GDM1 (cell line): Measurements from ENCODE around the gene SEC11A.
"Not testable (repeated sequence)": the region's sequence is repeated elsewhere in the genome, so short reads cannot be mapped to it uniquely, and the experiment has no call there.

Experiments
- DNase-seq: peaks from one replicate; lab custom pipeline; 2025; lab: John Stamatoyannopoulos, UW

SEC11A gene

GRCh38 chr15:84716036-84716732, at the start of gene SEC11A:
TSS of gene SEC11A (minus strand) at chr15:84716139. CDS start at chr15:84716075, 64 bp downstream.
- DNase-seq, result peak; percentile 85

- no peak for DNase-seq
Observed at GRCh38 chr15:84765675-84766074, 49.7 kb upstream of the SEC11A start.

GRCh38 chr15:84764989-84765388, 49.0 kb upstream of the SEC11A start:
- DNase-seq, result no peak

GRCh38 chr15:84764585-84764984, 48.6 kb upstream of the SEC11A start:
- no peak for DNase-seq

- no peak for DNase-seq
Observed at GRCh38 chr15:84762840-84763572, 47.1 kb upstream of the SEC11A start.

- DNase-seq, result no peak
Observed at GRCh38 chr15:84761607-84762131, 45.7 kb upstream of the SEC11A start.

GRCh38 chr15:84760219-84760618, 44.3 kb upstream of the SEC11A start:
- DNase-seq, result no peak

GRCh38 chr15:84759018-84759417, 43.1 kb upstream of the SEC11A start:
- DNase-seq, result no peak

GRCh38 chr15:84755736-84756527, 40.0 kb upstream of the SEC11A start:
- no peak for DNase-seq

- not testable (repeated sequence) for DNase-seq
Observed at GRCh38 chr15:84754889-84755288, 39.0 kb upstream of the SEC11A start.

- no peak for DNase-seq
Observed at GRCh38 chr15:84752700-84753099, 36.8 kb upstream of the SEC11A start.

- no peak for DNase-seq
Observed at GRCh38 chr15:84752195-84752594, 36.3 kb upstream of the SEC11A start.

- not testable (repeated sequence) for DNase-seq
Observed at GRCh38 chr15:84751721-84752120, 35.8 kb upstream of the SEC11A start.

GRCh38 chr15:84750583-84751092, 34.7 kb upstream of the SEC11A start:
- peak; percentile 40 for DNase-seq

GRCh38 chr15:84749111-84749991, 33.4 kb upstream of the SEC11A start:
- DNase-seq, result no peak

- DNase-seq, result peak; percentile 76
Observed at GRCh38 chr15:84748274-84749110, 32.6 kb upstream of the SEC11A start, which contains the start of gene ZNF592. TSS of gene ZNF592 (plus strand) at chr15:84748592. CDS start at chr15:84782676, 34,084 bp downstream.

- DNase-seq, result peak; percentile 76
Observed at GRCh38 chr15:84747416-84748273, 31.7 kb upstream of the SEC11A start.

GRCh38 chr15:84741121-84741520, 25.2 kb upstream of the SEC11A start:
- no peak for DNase-seq

- DNase-seq, result no peak
Observed at GRCh38 chr15:84740691-84741090, 24.8 kb upstream of the SEC11A start.
